ENCODE results near the gene RNF187. TPM values are rescaled to one million over a fixed set of nuclear protein-coding genes. Genes with fewer than 3 reads are reported as not detected.

Gene RNF187
- total RNA-seq, 1 experiment from 2014 or later = 63.4 TPM

GRCh38 chr1:228496494-228496893, 9.3 kb downstream of the RNF187 start:
- Histone ChIP-seq H3K4me1 (ENCODE audit: insufficient read depth, low read length) (no peaks in the 10 kb centered on the region), H3K9ac (ENCODE audit: extremely low read depth, insufficient read length, low read length) (no peak overlapping the region), H2BK120ac (ENCODE audit: low read depth, low read length, poor library complexity, severe bottlenecking) (no peak overlapping the region), H2AFZ (ENCODE audit: low read length) (no peak overlapping the region), H3K18ac (ENCODE audit: insufficient read length, low read depth, low read length) (no peak overlapping the region), H3K79me1 (ENCODE audit: insufficient read depth, low read depth, low read length, poor library complexity, severe bottlenecking) (no peaks in the 10 kb centered on the region), H3K56ac (ENCODE audit: insufficient read length, low read depth, low read length) (no peak overlapping the region), H3T11ph (ENCODE audit: low read length) (no peak overlapping the region), H2AK5ac (ENCODE audit: insufficient read length, low read length) (no peak overlapping the region), H3K9me3 (ENCODE audit: control insufficient read depth, low read depth, low read length) (no peaks in the 10 kb centered on the region), H2BK5ac (ENCODE audit: insufficient read length, low read length) (no peak overlapping the region), H3K27ac (ENCODE audit: insufficient read length, low read depth, low read length) (no peak overlapping the region), H2BK20ac (ENCODE audit: low read depth, low read length, poor library complexity, severe bottlenecking) (no peak overlapping the region), H4K20me1 (ENCODE audit: control insufficient read depth, insufficient read depth, insufficient read length) (no peaks in the 10 kb centered on the region), H3K4ac (ENCODE audit: low read depth, low read length) (no peak overlapping the region), H2BK12ac (ENCODE audit: insufficient read length, low read depth, low read length) (no peak overlapping the region), H4K5ac (ENCODE audit: insufficient read length, low read depth, low read length) (no peak overlapping the region), H3K23ac (ENCODE audit: insufficient read length, low read depth, low read length) (no peak overlapping the region), H2BK15ac (ENCODE audit: low read depth, low read length) (no peak overlapping the region), H3K4me2 (ENCODE audit: insufficient read depth, insufficient read length, low read length) (no peak overlapping the region), H3K23me2 (ENCODE audit: insufficient read length, low read depth, low read length, poor library complexity, severe bottlenecking) (no peaks in the 10 kb centered on the region), H3K14ac (ENCODE audit: insufficient read depth, low read length) (no peak overlapping the region), H3K79me2 (ENCODE audit: insufficient read depth, low read length) (no peaks in the 10 kb centered on the region), H3K27me3 (ENCODE audit: insufficient read depth, low read length) (peaks cover 12% of the 10 kb centered on the region), H4K8ac (replicated peaks; ENCODE audit: insufficient read length, low read depth, low read length) (no peak overlapping the region), H4K91ac (ENCODE audit: insufficient read length, low read depth, low read length) (no peak overlapping the region)
- Mint-ChIP-seq H3K27ac (no peak overlapping the region), H3K9me3 (no peaks in the 10 kb centered on the region), H3K4me1 (peaks cover 12 to 18% of the 10 kb centered on the region in 2 experiments), H3K36me3 (ENCODE audit: insufficient read depth in 1 of 3, low read depth in 3 of 3) (peaks cover 19 to 30% (median 28%) of the 10 kb centered on the region in 3 experiments), H3K4me3 (no peak overlapping the region), H3K27me3 (ENCODE audit: low read depth) (peaks cover 42% of the 10 kb centered on the region)
- DNase-seq = no peak
- no CpG with 5 or more reads among the region's 3 CpGs for WGBS (ENCODE audit: extremely low coverage, insufficient read length, low lambda C conversion rate)
- TF ChIP-seq CTCF (conservative IDR thresholded peaks at IDR 0.05) = no peak

All from H9 (cell line).